Measurements from ENCODE around the gene PLXNB3.

PLXNB3 gene

GRCh38 chrX:153794018-153794896, 30.2 kb downstream of the PLXNB3 start, which contains the start of the genes IDH3G and SSR4:
Gene IDH3G (minus strand): TSS chrX:153794375. CDS start chrX:153794326, 49 bp downstream.
Gene SSR4 (plus strand): TSS chrX:153794668. CDS start chrX:153794688, 20 bp downstream.
- peak within 1 kb of the TSS; percentile 96 for H3K4me3 Mint-ChIP-seq
- DNase-seq (ENCODE audit: low spot score): peak; percentile 90
- peaks cover 26% of the 10 kb centered on the region for H3K36me3 Mint-ChIP-seq (ENCODE audit: low read depth)
- H3K4me1 Mint-ChIP-seq (ENCODE audit: low read depth): peaks cover 9% of the 10 kb centered on the region
- H3K27ac Mint-ChIP-seq: peak within 1 kb of the TSS; percentile 90
- H3K27me3 Mint-ChIP-seq (ENCODE audit: low read depth): no peaks in the 10 kb centered on the region
- no peaks in the 10 kb centered on the region for H3K9me3 Mint-ChIP-seq

GRCh38 chrX:153794897-153795816, 31.1 kb downstream of the PLXNB3 start:
- H3K27me3 Mint-ChIP-seq (ENCODE audit: low read depth): no peaks in the 10 kb centered on the region
- H3K9me3 Mint-ChIP-seq: no peaks in the 10 kb centered on the region
- peak overlapping the region; percentile 96 for H3K4me3 Mint-ChIP-seq
- peak overlapping the region; percentile 89 for H3K27ac Mint-ChIP-seq
- H3K4me1 Mint-ChIP-seq (ENCODE audit: low read depth): peaks cover 9% of the 10 kb centered on the region
- H3K36me3 Mint-ChIP-seq (ENCODE audit: low read depth): peaks cover 26% of the 10 kb centered on the region
- DNase-seq (ENCODE audit: low spot score): no peak

- no peaks in the 10 kb centered on the region for H3K9me3 Mint-ChIP-seq
These were observed 33.5 kb downstream of the PLXNB3 start for GRCh38 chrX:153797415-153798015.

GRCh38 chrX:153799326-153799725, 35.3 kb downstream of the PLXNB3 start:
- Mint-ChIP-seq H3K4me1 (ENCODE audit: low read depth) (peaks cover 3% of the 10 kb centered on the region), H3K36me3 (ENCODE audit: low read depth) (peaks cover 20% of the 10 kb centered on the region), H3K4me3 (no peak overlapping the region), H3K9me3 (no peaks in the 10 kb centered on the region), H3K27ac (no peak overlapping the region), H3K27me3 (ENCODE audit: low read depth) (no peaks in the 10 kb centered on the region)
- no peak for DNase-seq (ENCODE audit: low spot score)

More at GRCh38 chrX:153797415-153798015, 33.5 kb downstream of the PLXNB3 start:
- H3K4me1 Mint-ChIP-seq (ENCODE audit: low read depth): peaks cover 9% of the 10 kb centered on the region
- H3K36me3 Mint-ChIP-seq (ENCODE audit: low read depth): peaks cover 26% of the 10 kb centered on the region
- no peak overlapping the region for H3K4me3 Mint-ChIP-seq
- H3K27ac Mint-ChIP-seq: no peak overlapping the region
- DNase-seq (ENCODE audit: low spot score): no peak
- H3K27me3 Mint-ChIP-seq (ENCODE audit: low read depth): no peaks in the 10 kb centered on the region

- DNase-seq (ENCODE audit: low spot score): no peak
These were observed 36.2 kb downstream of the PLXNB3 start for GRCh38 chrX:153800177-153800722.

GRCh38 chrX:153800746-153801145, 36.7 kb downstream of the PLXNB3 start:
- Mint-ChIP-seq H3K4me3 (no peak overlapping the region), H3K4me1 (ENCODE audit: low read depth) (peaks cover 3% of the 10 kb centered on the region), H3K36me3 (ENCODE audit: low read depth) (peaks cover 17% of the 10 kb centered on the region), H3K27ac (no peak overlapping the region), H3K9me3 (no peaks in the 10 kb centered on the region), H3K27me3 (ENCODE audit: low read depth) (no peaks in the 10 kb centered on the region)
- DNase-seq (ENCODE audit: low spot score): no peak

More at GRCh38 chrX:153800177-153800722, 36.2 kb downstream of the PLXNB3 start:
- Mint-ChIP-seq H3K36me3 (ENCODE audit: low read depth) (peaks cover 17% of the 10 kb centered on the region), H3K9me3 (no peaks in the 10 kb centered on the region), H3K4me3 (no peak overlapping the region), H3K27ac (no peak overlapping the region), H3K4me1 (ENCODE audit: low read depth) (peaks cover 3% of the 10 kb centered on the region), H3K27me3 (ENCODE audit: low read depth) (no peaks in the 10 kb centered on the region)

GRCh38 chrX:153801669-153802068, 37.6 kb downstream of the PLXNB3 start:
- Mint-ChIP-seq H3K27ac (no peak overlapping the region), H3K9me3 (no peaks in the 10 kb centered on the region), H3K4me3 (no peak overlapping the region), H3K36me3 (ENCODE audit: low read depth) (peaks cover 10% of the 10 kb centered on the region), H3K27me3 (ENCODE audit: low read depth) (no peaks in the 10 kb centered on the region), H3K4me1 (ENCODE audit: low read depth) (no peaks in the 10 kb centered on the region)
- no peak for DNase-seq (ENCODE audit: low spot score)

- no peaks in the 10 kb centered on the region for H3K9me3 Mint-ChIP-seq
- H3K27me3 Mint-ChIP-seq (ENCODE audit: low read depth): no peaks in the 10 kb centered on the region
- H3K27ac Mint-ChIP-seq: no peak overlapping the region
- H3K36me3 Mint-ChIP-seq (ENCODE audit: low read depth): peaks cover 5% of the 10 kb centered on the region
- no peak for DNase-seq (ENCODE audit: low spot score)
- H3K4me3 Mint-ChIP-seq: no peak overlapping the region
- no peaks in the 10 kb centered on the region for H3K4me1 Mint-ChIP-seq (ENCODE audit: low read depth)
These were observed 38.5 kb downstream of the PLXNB3 start for GRCh38 chrX:153802513-153803045.

GRCh38 chrX:153803211-153804099, 39.4 kb downstream of the PLXNB3 start:
- Mint-ChIP-seq H3K36me3 (ENCODE audit: low read depth) (no peaks in the 10 kb centered on the region), H3K4me1 (ENCODE audit: low read depth) (no peaks in the 10 kb centered on the region), H3K27me3 (ENCODE audit: low read depth) (no peaks in the 10 kb centered on the region), H3K9me3 (no peaks in the 10 kb centered on the region), H3K4me3 (no peak overlapping the region), H3K27ac (no peak overlapping the region)
- no peak for DNase-seq (ENCODE audit: low spot score)

- no peaks in the 10 kb centered on the region for H3K4me1 Mint-ChIP-seq (ENCODE audit: low read depth)
- no peaks in the 10 kb centered on the region for H3K27me3 Mint-ChIP-seq (ENCODE audit: low read depth)
- no peaks in the 10 kb centered on the region for H3K9me3 Mint-ChIP-seq
- no peaks in the 10 kb centered on the region for H3K36me3 Mint-ChIP-seq (ENCODE audit: low read depth)
- H3K4me3 Mint-ChIP-seq: no peak overlapping the region
- no peak overlapping the region for H3K27ac Mint-ChIP-seq
- no peak for DNase-seq (ENCODE audit: low spot score)
These were observed 40.1 kb downstream of the PLXNB3 start for GRCh38 chrX:153804100-153804595.

GRCh38 chrX:153804621-153805020, 40.6 kb downstream of the PLXNB3 start:
- Mint-ChIP-seq H3K4me3 (no peak overlapping the region), H3K27me3 (ENCODE audit: low read depth) (no peaks in the 10 kb centered on the region), H3K9me3 (no peaks in the 10 kb centered on the region), H3K36me3 (ENCODE audit: low read depth) (no peaks in the 10 kb centered on the region), H3K27ac (no peak overlapping the region), H3K4me1 (ENCODE audit: low read depth) (no peaks in the 10 kb centered on the region)
- DNase-seq (ENCODE audit: low spot score): no peak

GRCh38 chrX:153805436-153805835, 41.4 kb downstream of the PLXNB3 start:
- H3K36me3 Mint-ChIP-seq (ENCODE audit: low read depth): no peaks in the 10 kb centered on the region
- no peaks in the 10 kb centered on the region for H3K9me3 Mint-ChIP-seq
- no peak for DNase-seq (ENCODE audit: low spot score)
- no peaks in the 10 kb centered on the region for H3K27me3 Mint-ChIP-seq (ENCODE audit: low read depth)
- H3K27ac Mint-ChIP-seq: no peak overlapping the region
- no peak overlapping the region for H3K4me3 Mint-ChIP-seq
- no peaks in the 10 kb centered on the region for H3K4me1 Mint-ChIP-seq (ENCODE audit: low read depth)

Data from T-helper 2 cell treated with Interferon-gamma antibody and Interleukin-4, amounts not matched to agents 5 μg/mL and 100 μg/mL, for 36 hours (primary cell).